H1 (cell line): ENCODE results near the gene ASGR2. TPM values are rescaled to one million over a fixed set of nuclear protein-coding genes. Genes with fewer than 3 reads are reported as not detected.

ENCODE experiments used
- CTCF ChIA-PET: fragments of 300-600 bp; sonication (Branson Sonifier 250); formaldehyde crosslinking; loops from one replicate; lab custom pipeline; 2021; ENCODE audit not compliant: partially characterized antibody; lab: Charles Lee
- POLR2A ChIA-PET: fragments of 300-600 bp; sonication (Branson Sonifier 250); formaldehyde crosslinking; loops from one replicate; lab custom pipeline; 2021; ENCODE audit warnings: inconsistent platforms; ENCODE audit not compliant: partially characterized antibody; lab: Charles Lee
- DNase-seq, 2 experiments: peaks; one replicate each; pipeline versions ENCODE4 v3.0.0 to v3.0.0-alpha.2; 2010 to 2022; ENCODE audit warnings: low spot score in 2 of 2, low read depth in 1 of 2, mixed read lengths in 1 of 2
- FAIRE-seq: peaks from 2 replicates; lab custom pipeline; 2011; peaks lifted over from hg19 to GRCh38; lab: Jason Lieb, UNC
- H2AFZ ChIP-seq: 2 replicates; pipeline ENCODE4 v1.8.1; 2012; ENCODE audit warnings: low read length, inconsistent platforms
- H2AK5ac ChIP-seq: 2 replicates; pipeline ENCODE4 v1.6.1; 2013; ENCODE audit warnings: low read depth, low read length
- H2BK120ac ChIP-seq: replicated peaks from 2 replicates; pipeline ENCODE3; 2013; ENCODE audit warnings: low read depth, low read length, inconsistent platforms
- H2BK12ac ChIP-seq: 2 replicates; pipeline ENCODE4 v1.6.1; 2013; ENCODE audit warnings: low read depth, low read length
- H2BK15ac ChIP-seq: 2 replicates; pipeline ENCODE4 v1.6.1; 2013; ENCODE audit warnings: low read length
- H2BK20ac ChIP-seq: 2 replicates; pipeline ENCODE4 v1.6.1; 2013; ENCODE audit warnings: low read length
- H2BK5ac ChIP-seq: 2 replicates; pipeline ENCODE4 v1.6.1; 2013; ENCODE audit warnings: low read depth, low read length
- H3K14ac ChIP-seq: 2 replicates; pipeline ENCODE4 v1.6.1; 2013; ENCODE audit warnings: inconsistent platforms; ENCODE audit not compliant: insufficient read length
- H3K18ac ChIP-seq: 2 replicates; pipeline ENCODE4 v1.6.1; 2013; ENCODE audit warnings: low read length; ENCODE audit errors: extremely low read depth
- H3K23ac ChIP-seq: 2 replicates; pipeline ENCODE4 v1.6.1; 2013; ENCODE audit warnings: inconsistent platforms; ENCODE audit not compliant: insufficient read length
- H3K23me2 ChIP-seq: 2 replicates; pipeline ENCODE4 v1.6.1; 2013; ENCODE audit warnings: low read depth, low read length
- H3K27ac ChIP-seq: 2 replicates; pipeline ENCODE4 v1.6.1; 2011; ENCODE audit warnings: low read depth, low read length, inconsistent platforms
- H3K27me3 ChIP-seq, 4 experiments: replicated peaks in 1 of 4; 1 replicate in 1 of 4; 2 replicates in 3 of 4; pipeline versions ENCODE4 v1.6.1 to v1.8.1; 2011 to 2013; ENCODE audit warnings: low read length in 3 of 4, mild to moderate bottlenecking in 3 of 4, inconsistent platforms in 2 of 4, mixed read lengths in 2 of 4, moderate library complexity in 1 of 4; ENCODE audit not compliant: control insufficient read depth in 3 of 4, insufficient read depth in 3 of 4; ENCODE audit errors: extremely low read depth in 1 of 4
- H3K36me3 ChIP-seq, 4 experiments: 2 replicates each; pipeline versions ENCODE4 v1.6.1 to v1.8.1; 2011 to 2013; ENCODE audit warnings: mild to moderate bottlenecking in 4 of 4, low read length in 3 of 4, moderate library complexity in 2 of 4, control low read depth in 1 of 4, inconsistent platforms in 1 of 4; ENCODE audit not compliant: insufficient read depth in 4 of 4, control insufficient read depth in 2 of 4
- H3K4ac ChIP-seq: replicated peaks from 2 replicates; pipeline ENCODE3; 2013; ENCODE audit warnings: low read length, low read depth, mixed read lengths, inconsistent platforms; ENCODE audit not compliant: insufficient read length
- H3K4me1 ChIP-seq, 4 experiments: replicated peaks in 1 of 4; 1 replicate in 1 of 4; 2 replicates in 3 of 4; pipeline versions ENCODE4 v1.6.1 to v1.8.1; 2011 to 2013; ENCODE audit warnings: low read length in 3 of 4, inconsistent platforms in 2 of 4, mixed read lengths in 1 of 4; ENCODE audit not compliant: insufficient read depth in 4 of 4, control insufficient read depth in 3 of 4
- H3K4me2 ChIP-seq, 2 experiments: 2 replicates each; pipeline versions ENCODE4 v1.6.1 to v1.8.1; 2011 to 2013; ENCODE audit warnings: low read depth in 2 of 2, low read length in 2 of 2, control low read depth in 1 of 2, inconsistent platforms in 1 of 2, mild to moderate bottlenecking in 1 of 2; ENCODE audit not compliant: insufficient read depth in 1 of 2
- H3K4me3 ChIP-seq, 4 experiments: fragments of 200-600, 300-600 bp in 1 of 4; sonication (generic), shearing (Covaris generic), sonication (Bioruptor Twin) in 1 of 4; 2 replicates each; pipeline versions ENCODE4 v1.5.1 to v1.8.1; 2011 to 2016; ENCODE audit warnings: low read length in 4 of 4, low read depth in 3 of 4, control low read depth in 2 of 4, inconsistent platforms in 2 of 4, mild to moderate bottlenecking in 2 of 4, mixed read lengths in 1 of 4, moderate library complexity in 1 of 4; ENCODE audit not compliant: insufficient read depth in 2 of 4; ENCODE audit errors: extremely low read depth in 1 of 4
- H3K56ac ChIP-seq: replicated peaks from 2 replicates; pipeline ENCODE3; 2013; ENCODE audit warnings: low read depth, mild to moderate bottlenecking, mixed read lengths, low read length, inconsistent platforms; ENCODE audit not compliant: insufficient read length
- H3K79me1 ChIP-seq: 2 replicates; pipeline ENCODE4 v1.6.1; 2013; ENCODE audit warnings: low read depth, low read length, control low read depth
- H3K79me2 ChIP-seq, 2 experiments: 2 replicates each; pipeline versions ENCODE4 v1.6.1 to v1.8.1; 2012 to 2013; ENCODE audit warnings: low read length in 2 of 2, mild to moderate bottlenecking in 2 of 2, inconsistent platforms in 1 of 2; ENCODE audit not compliant: insufficient read depth in 2 of 2, control insufficient read depth in 1 of 2
- H3K9ac ChIP-seq, 4 experiments: replicated peaks in 1 of 4; 1 replicate in 1 of 4; 2 replicates in 3 of 4; pipeline versions ENCODE4 v1.6.1 to v1.8.1; 2011 to 2013; ENCODE audit warnings: low read depth in 3 of 4, low read length in 3 of 4, control low read depth in 2 of 4, mild to moderate bottlenecking in 2 of 4, moderate library complexity in 2 of 4, inconsistent platforms in 1 of 4; ENCODE audit errors: extremely low read depth in 1 of 4
- H3K9me3 ChIP-seq, 2 experiments: 2 replicates each; pipeline versions ENCODE4 v1.6.1 to v1.8.1; 2012 to 2013; ENCODE audit warnings: mild to moderate bottlenecking in 2 of 2, moderate library complexity in 2 of 2, control low read depth in 1 of 2, inconsistent platforms in 1 of 2, low read depth in 1 of 2, low read length in 1 of 2, mixed read lengths in 1 of 2; ENCODE audit not compliant: insufficient read depth in 2 of 2
- H4K20me1 ChIP-seq, 2 experiments: replicated peaks in 1 of 2; 2 replicates each; pipeline versions ENCODE3 to v1.8.1; 2011 to 2013; ENCODE audit warnings: inconsistent platforms in 2 of 2, low read length in 2 of 2, mild to moderate bottlenecking in 1 of 2; ENCODE audit not compliant: insufficient read depth in 2 of 2, control insufficient read depth in 1 of 2
- H4K5ac ChIP-seq: 2 replicates; pipeline ENCODE4 v1.6.1; 2013; ENCODE audit warnings: low read length, low read depth, mixed read lengths, inconsistent platforms; ENCODE audit not compliant: insufficient read length
- H4K8ac ChIP-seq: 2 replicates; pipeline ENCODE4 v1.8.0; 2013; ENCODE audit warnings: mild to moderate bottlenecking, moderate library complexity, low read length, inconsistent platforms; ENCODE audit not compliant: insufficient read depth; ENCODE audit errors: extremely low read depth
- H4K91ac ChIP-seq: replicated peaks from 2 replicates; pipeline ENCODE3; 2013; ENCODE audit warnings: low read length, mixed read lengths, inconsistent platforms; ENCODE audit not compliant: insufficient read length
- KDM5A ChIP-seq: fragments of 200-600 bp; IDR thresholded peaks from 2 replicates; pipeline ENCODE4 v1.7.1; 2012; ENCODE audit warnings: mild to moderate bottlenecking, low read length, inconsistent platforms, mixed read lengths
- NRF1 ChIP-seq: IDR thresholded peaks from 2 replicates; pipeline ENCODE4 v1.6.1; 2011; ENCODE audit warnings: mild to moderate bottlenecking, low read depth, low read length, improper control_type of control experiment
- POLR2A ChIP-seq, 2 experiments: IDR thresholded peaks; 1 replicate in 1 of 2; 2 replicates in 1 of 2; pipeline ENCODE4 v1.6.1; 2011; ENCODE audit warnings: low read depth in 2 of 2, low read length in 2 of 2, mild to moderate bottlenecking in 2 of 2; ENCODE audit errors: control extremely low read depth in 1 of 2
- RFX5 ChIP-seq: IDR thresholded peaks from 2 replicates; pipeline ENCODE4 v1.6.1; 2011; ENCODE audit warnings: low read depth, low read length, improper control_type of control experiment, borderline replicate concordance
- RXRA ChIP-seq: IDR thresholded peaks from 2 replicates; pipeline ENCODE4 v1.6.1; 2011; ENCODE audit warnings: low read depth, mild to moderate bottlenecking, low read length, moderate library complexity; ENCODE audit not compliant: insufficient read depth
- SAP30 ChIP-seq: fragments of 300-600 bp; sonication (generic); IDR thresholded peaks from 2 replicates; pipeline ENCODE4 v1.7.1; 2012; ENCODE audit warnings: low read length, moderate library complexity, mild to moderate bottlenecking, inconsistent platforms; ENCODE audit not compliant: insufficient read depth, insufficient replicate concordance
- TCF12 ChIP-seq: IDR thresholded peaks from 2 replicates; pipeline ENCODE4 v1.6.1; 2011; ENCODE audit warnings: low read depth, mild to moderate bottlenecking, low read length
- YY1 ChIP-seq: IDR thresholded peaks from 2 replicates; pipeline ENCODE4 v1.6.1; 2011; ENCODE audit warnings: low read depth, mild to moderate bottlenecking, low read length
- whole genome bisulfite sequencing, 2 experiments: shearing (Covaris generic) in 1 of 2; methylation state at CpG; one replicate each; pipeline versions ENCODE4 v1.1.6 to v1.1.7; 2013 to 2015; ENCODE audit warnings: low lambda C conversion rate in 2 of 2, mixed read lengths in 2 of 2, inconsistent platforms in 1 of 2, low coverage in 1 of 2, missing lambda C conversion rate in 1 of 2; ENCODE audit not compliant: insufficient replicate concordance in 2 of 2, insufficient coverage in 1 of 2, insufficient read length in 1 of 2; ENCODE audit errors: extremely low coverage in 1 of 2, missing lambda C conversion rate in 1 of 2; 5-methylcytosine and 5-hydroxymethylcytosine counted together
- polyA plus RNA-seq, 7 experiments: library from polyadenylated mRNA; depleted of rRNA in 3 of 7; stranded (reverse) in 5 of 7; unstranded in 2 of 7; fragments of >200 nt in 5 of 7; fragments of 200-250 nt in 2 of 7; gene quantifications; 1 replicate in 5 of 7; 2 replicates in 1 of 7; 4 replicates in 1 of 7; pipeline versions ENCODE4 v1.2.1 to v1.2.3, GENCODE V29; 2011 to 2013; ENCODE audit warnings: missing spikeins in 2 of 7, mixed read lengths in 2 of 7
- total RNA-seq: library from RNA; stranded (reverse); fragmentation: NEBNext Ultra II Directional; extraction: Animal tissue kit (Norgen Biotek cat#: 25700); gene quantifications from 2 replicates; pipeline ENCODE4 v1.2.1, GENCODE V29; 2021
- TF ChIP-seq, protein P1 (sequence below): IDR thresholded peaks from 2 replicates; pipeline ENCODE4 v1.6.1; 2011; ENCODE audit warnings: low read length, improper control_type of control experiment
- TF ChIP-seq, protein P2 (sequence below), 3 experiments: IDR thresholded peaks; 1 replicate in 2 of 3; 2 replicates in 1 of 3; pipeline versions ENCODE4 v1.5.1 to v1.6.1; 2011; ENCODE audit warnings: low read length in 3 of 3, mild to moderate bottlenecking in 3 of 3, inconsistent platforms in 2 of 3, low read depth in 1 of 3, moderate library complexity in 1 of 3; ENCODE audit not compliant: insufficient read depth in 1 of 3; ENCODE audit errors: control extremely low read depth in 1 of 3

The ASGR2 gene
- total and polyA plus RNA-seq, 2 of the 8 experiments (the other 6 are each of a cell fraction or from before 2014, with no cell fraction given), result 0.91 TPM; not detected in 1

DNA sequence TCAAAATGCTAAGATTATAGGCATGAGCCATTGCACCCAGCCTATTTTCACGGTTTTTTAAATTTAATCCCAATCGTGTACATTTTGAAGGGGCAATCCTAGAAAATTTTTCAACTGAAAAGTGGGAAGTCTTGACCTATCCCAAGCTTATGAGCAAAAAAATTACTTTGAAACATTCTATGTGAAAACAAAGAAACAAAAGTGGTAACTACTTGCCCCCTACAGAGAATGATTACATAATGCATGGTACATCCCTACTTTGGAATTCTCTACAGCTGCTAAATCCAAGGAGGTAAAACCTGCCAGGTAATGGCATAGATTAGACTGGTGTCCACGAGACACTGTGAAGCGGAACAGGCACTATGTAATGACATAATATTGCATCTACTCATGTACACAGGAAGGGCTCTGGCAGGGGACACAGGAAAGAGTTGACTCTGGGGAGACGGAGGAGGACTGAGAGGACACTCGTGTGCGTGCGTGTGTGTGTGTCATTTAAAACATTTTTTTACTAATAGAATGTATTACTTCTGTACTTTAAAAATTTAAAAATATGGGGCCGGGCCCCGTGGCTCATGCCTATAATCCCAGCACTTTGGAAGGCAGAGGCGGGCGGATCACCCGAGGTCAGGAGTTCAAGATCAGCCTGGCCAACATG is 15.7 kb downstream of the ASGR2 start:
- no peak overlapping the region for H2BK12ac ChIP-seq
- H4K20me1 ChIP-seq, result no peaks in the 10 kb centered on the region
- no peak overlapping the region for H3K23ac ChIP-seq
- no peak overlapping the region for H3K9ac ChIP-seq
- H2BK5ac ChIP-seq, result no peak overlapping the region
- H3K4ac ChIP-seq, result no peak overlapping the region
- no peak overlapping the region for H3K14ac ChIP-seq
- FAIRE-seq (no peak), DNase-seq (no peak)
- H3K18ac ChIP-seq, result no peak overlapping the region
- H3K36me3 ChIP-seq, result no peaks in the 10 kb centered on the region
- no peak overlapping the region for H4K8ac ChIP-seq
- no peak overlapping the region for H4K5ac ChIP-seq
- ChIA-PET CTCF (interaction anchor here (0.6 to 2.0 kb wide), 10 partner anchors 9 to 69 kb away, joined by 3 to 6 read pairs (median 4); no protein-coding TSS in a partner anchor), POLR2A (no interaction called here)
- H3K27ac ChIP-seq, result no peak overlapping the region
- no peaks in the 10 kb centered on the region for H3K4me1 ChIP-seq
- H2BK20ac ChIP-seq, result no peak overlapping the region
- H2AFZ ChIP-seq, result no peak overlapping the region
- H3K56ac ChIP-seq, result no peak overlapping the region
- no peaks in the 10 kb centered on the region for H3K23me2 ChIP-seq
- H3K79me1 ChIP-seq, result no peaks in the 10 kb centered on the region
- no peaks in the 10 kb centered on the region for H3K79me2 ChIP-seq
- H2AK5ac ChIP-seq, result no peak overlapping the region
- no peak overlapping the region for H4K91ac ChIP-seq
- H2BK15ac ChIP-seq, result no peak overlapping the region
- 97% methylated on average over 13 of the region's 13 CpGs; no CpG with 5 or more reads in 1 of the 2 experiments for WGBS, 2 experiments
- H2BK120ac ChIP-seq, result no peak overlapping the region
- H3K4me3 ChIP-seq, result no peak overlapping the region
- no peak overlapping the region for H3K4me2 ChIP-seq
- no peaks in the 10 kb centered on the region; a peak in 1 of 4 replicates for H3K9me3 ChIP-seq
- no peaks in the 10 kb centered on the region; a peak in 1 of 7 replicates for H3K27me3 ChIP-seq
- no peak for TF ChIP-seq RFX5
- no peak for TF ChIP-seq KDM5A
- TF ChIP-seq TCF12, result no peak
- no peak for TF ChIP-seq SAP30
- TF ChIP-seq, protein P1, sequence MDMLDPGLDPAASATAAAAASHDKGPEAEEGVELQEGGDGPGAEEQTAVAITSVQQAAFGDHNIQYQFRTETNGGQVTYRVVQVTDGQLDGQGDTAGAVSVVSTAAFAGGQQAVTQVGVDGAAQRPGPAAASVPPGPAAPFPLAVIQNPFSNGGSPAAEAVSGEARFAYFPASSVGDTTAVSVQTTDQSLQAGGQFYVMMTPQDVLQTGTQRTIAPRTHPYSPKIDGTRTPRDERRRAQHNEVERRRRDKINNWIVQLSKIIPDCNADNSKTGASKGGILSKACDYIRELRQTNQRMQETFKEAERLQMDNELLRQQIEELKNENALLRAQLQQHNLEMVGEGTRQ, result no peak
- no peak for TF ChIP-seq RXRA
- TF ChIP-seq NRF1, result no peak
- TF ChIP-seq, protein P2, sequence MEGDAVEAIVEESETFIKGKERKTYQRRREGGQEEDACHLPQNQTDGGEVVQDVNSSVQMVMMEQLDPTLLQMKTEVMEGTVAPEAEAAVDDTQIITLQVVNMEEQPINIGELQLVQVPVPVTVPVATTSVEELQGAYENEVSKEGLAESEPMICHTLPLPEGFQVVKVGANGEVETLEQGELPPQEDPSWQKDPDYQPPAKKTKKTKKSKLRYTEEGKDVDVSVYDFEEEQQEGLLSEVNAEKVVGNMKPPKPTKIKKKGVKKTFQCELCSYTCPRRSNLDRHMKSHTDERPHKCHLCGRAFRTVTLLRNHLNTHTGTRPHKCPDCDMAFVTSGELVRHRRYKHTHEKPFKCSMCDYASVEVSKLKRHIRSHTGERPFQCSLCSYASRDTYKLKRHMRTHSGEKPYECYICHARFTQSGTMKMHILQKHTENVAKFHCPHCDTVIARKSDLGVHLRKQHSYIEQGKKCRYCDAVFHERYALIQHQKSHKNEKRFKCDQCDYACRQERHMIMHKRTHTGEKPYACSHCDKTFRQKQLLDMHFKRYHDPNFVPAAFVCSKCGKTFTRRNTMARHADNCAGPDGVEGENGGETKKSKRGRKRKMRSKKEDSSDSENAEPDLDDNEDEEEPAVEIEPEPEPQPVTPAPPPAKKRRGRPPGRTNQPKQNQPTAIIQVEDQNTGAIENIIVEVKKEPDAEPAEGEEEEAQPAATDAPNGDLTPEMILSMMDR (IDR thresholded peaks at IDR 0.05; ENCODE audit: control extremely low read depth in 1 of 3, insufficient read depth in 1 of 3, low read depth in 1 of 3, low read length in 3 of 3), result no peak
- no peak for TF ChIP-seq POLR2A (IDR thresholded peaks at IDR 0.05; ENCODE audit: control extremely low read depth in 1 of 2, low read depth in 2 of 2, low read length in 2 of 2)
- no peak for TF ChIP-seq YY1
